GM12801 (cell line): ENCODE measurements around the gene CAPRIN1.

Source experiments
- CTCF ChIP-seq: IDR thresholded peaks from one replicate; pipeline ENCODE4 v1.5.1; 2011; ENCODE audit warnings: control low read depth; ENCODE audit not compliant: insufficient read length; ENCODE audit errors: extremely low read depth

The CAPRIN1 gene

GRCh38 chr11:34149786-34150185, 98.3 kb downstream of the CAPRIN1 start:
- no peak for TF ChIP-seq CTCF

GRCh38 chr11:34150494-34151151, 99.1 kb downstream of the CAPRIN1 start:
- no peak for TF ChIP-seq CTCF
